Measurements from ENCODE around the gene VRK1.

DNA sequence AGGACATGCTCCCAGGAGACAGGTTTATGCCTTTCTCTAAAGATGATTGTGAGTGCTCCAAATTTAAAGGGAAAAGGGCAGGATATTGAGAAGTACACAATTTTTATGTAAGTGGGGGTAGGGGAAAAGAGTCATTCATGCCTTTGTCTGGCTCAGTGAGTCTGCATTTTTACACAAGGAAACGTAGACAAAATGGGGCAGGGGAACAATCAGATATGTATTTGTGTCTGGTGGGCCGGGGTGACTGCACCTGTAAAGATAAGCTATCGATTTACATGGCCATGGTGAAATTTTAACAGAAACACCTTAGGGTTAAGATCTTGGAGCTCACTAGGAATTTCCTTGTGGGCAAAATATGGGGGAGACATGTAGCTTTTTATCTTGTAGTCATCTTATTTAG, 123.6 kb downstream of the VRK1 start:
- no peak for TF ChIP-seq POLR2AphosphoS5 (IDR thresholded peaks at IDR 0.05)
- TF ChIP-seq POLR2A (IDR thresholded peaks at IDR 0.05): no peak
- TF ChIP-seq, protein P1, sequence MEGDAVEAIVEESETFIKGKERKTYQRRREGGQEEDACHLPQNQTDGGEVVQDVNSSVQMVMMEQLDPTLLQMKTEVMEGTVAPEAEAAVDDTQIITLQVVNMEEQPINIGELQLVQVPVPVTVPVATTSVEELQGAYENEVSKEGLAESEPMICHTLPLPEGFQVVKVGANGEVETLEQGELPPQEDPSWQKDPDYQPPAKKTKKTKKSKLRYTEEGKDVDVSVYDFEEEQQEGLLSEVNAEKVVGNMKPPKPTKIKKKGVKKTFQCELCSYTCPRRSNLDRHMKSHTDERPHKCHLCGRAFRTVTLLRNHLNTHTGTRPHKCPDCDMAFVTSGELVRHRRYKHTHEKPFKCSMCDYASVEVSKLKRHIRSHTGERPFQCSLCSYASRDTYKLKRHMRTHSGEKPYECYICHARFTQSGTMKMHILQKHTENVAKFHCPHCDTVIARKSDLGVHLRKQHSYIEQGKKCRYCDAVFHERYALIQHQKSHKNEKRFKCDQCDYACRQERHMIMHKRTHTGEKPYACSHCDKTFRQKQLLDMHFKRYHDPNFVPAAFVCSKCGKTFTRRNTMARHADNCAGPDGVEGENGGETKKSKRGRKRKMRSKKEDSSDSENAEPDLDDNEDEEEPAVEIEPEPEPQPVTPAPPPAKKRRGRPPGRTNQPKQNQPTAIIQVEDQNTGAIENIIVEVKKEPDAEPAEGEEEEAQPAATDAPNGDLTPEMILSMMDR (IDR thresholded peaks at IDR 0.05): no peak
